GM21723 (cell line): ENCODE results near the gene GLYAT.
"Not testable (repeated sequence)": the region's sequence is repeated elsewhere in the genome, so short reads cannot be mapped to it uniquely, and the experiment has no call there.

Source experiments
- ATAC-seq: cut with Tn5 transposase; IDR thresholded peaks from one replicate; pipeline ENCODE4 v1.9.1; 2021; ENCODE audit warnings: mild to moderate bottlenecking, moderate library complexity; ENCODE audit not compliant: unreplicated experiment

The GLYAT gene

GRCh38 chr11:58744988-58745704 lies 13.4 kb upstream of the GLYAT start:
- ATAC-seq = no peak

DNA sequence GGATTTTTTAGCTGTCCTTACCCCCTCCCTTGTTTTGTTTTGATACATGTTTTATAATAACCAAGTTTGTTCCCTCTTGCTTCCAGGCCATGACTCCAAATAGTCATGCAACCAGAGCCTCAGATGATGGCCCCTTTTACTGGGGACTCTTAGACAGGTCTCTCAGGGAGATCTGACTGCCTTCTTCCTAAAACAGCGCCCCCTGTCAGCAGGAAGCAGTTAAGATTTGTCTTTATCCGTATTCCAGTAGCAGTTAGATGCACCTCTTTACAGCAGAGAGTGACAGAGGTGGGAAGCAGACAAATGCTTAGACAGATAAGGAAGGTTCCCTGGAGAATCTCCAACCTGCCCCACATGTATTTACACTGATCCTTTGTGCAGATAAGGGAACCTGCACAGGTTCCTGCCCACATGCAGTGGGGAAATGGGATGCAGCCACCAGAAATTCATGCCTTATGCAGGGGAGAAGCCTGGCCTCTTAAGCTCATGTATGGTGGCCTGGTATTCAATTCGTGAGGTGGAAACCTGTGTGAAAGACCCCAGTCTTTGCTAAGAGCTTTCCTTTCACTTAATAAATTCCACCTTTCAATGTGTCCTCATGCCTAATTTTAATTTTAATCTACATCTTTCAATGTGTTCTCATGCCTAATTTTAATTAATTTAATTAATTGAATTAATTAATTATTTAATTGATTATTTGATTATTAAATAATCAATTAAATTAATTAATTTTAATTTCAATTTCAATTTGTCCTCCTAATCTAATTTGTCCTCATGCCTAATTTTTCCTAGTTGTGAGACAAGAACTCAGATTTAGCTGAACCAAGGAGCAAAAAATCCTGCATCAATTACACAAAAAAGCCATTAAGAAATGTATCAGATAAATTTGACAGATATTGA lies 11.5 kb upstream of the GLYAT start:
- no peak for ATAC-seq

DNA sequence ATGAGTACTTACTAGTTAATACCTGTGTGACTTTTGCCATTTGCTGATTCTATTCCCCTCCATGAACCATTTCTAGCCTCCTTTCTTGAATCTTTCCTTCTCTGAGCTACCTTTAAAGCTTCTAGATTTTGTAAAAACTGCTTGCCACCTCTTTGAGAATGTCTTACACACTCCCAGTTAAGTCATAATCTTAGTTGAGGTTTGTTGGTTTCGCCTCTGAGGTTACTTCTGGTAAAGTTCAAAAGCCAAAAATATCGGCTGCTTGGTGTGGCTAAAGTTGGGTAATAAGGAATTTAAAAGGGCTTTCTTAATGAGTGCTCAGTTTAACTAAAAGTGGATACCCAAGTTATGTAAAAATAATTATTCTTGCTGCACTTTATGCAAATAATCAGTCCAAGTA lies 10.4 kb upstream of the GLYAT start:
- peak; percentile 86 for ATAC-seq

DNA sequence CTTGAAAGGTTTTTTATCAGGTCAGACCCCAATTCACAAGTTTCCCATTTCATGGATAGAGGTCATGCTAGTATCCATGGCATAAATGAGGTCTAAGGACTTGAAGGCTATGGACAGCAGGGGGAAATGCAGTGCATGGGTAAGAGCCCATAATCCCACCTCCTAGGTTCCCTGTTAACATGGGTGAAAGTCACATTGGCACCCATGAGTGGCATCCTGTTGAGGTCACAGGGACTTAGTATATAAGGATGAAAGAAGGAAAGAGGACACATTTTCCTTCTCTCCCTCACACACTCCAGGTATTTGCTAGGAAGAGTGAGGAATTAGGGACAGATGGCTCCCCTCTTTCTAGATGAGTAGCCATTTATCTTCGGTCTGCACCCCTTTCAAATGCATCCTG lies 9.4 kb upstream of the GLYAT start:
- no peak for ATAC-seq

GRCh38 chr11:58740447-58740846 lies 8.7 kb upstream of the GLYAT start:
- no peak for ATAC-seq

DNA sequence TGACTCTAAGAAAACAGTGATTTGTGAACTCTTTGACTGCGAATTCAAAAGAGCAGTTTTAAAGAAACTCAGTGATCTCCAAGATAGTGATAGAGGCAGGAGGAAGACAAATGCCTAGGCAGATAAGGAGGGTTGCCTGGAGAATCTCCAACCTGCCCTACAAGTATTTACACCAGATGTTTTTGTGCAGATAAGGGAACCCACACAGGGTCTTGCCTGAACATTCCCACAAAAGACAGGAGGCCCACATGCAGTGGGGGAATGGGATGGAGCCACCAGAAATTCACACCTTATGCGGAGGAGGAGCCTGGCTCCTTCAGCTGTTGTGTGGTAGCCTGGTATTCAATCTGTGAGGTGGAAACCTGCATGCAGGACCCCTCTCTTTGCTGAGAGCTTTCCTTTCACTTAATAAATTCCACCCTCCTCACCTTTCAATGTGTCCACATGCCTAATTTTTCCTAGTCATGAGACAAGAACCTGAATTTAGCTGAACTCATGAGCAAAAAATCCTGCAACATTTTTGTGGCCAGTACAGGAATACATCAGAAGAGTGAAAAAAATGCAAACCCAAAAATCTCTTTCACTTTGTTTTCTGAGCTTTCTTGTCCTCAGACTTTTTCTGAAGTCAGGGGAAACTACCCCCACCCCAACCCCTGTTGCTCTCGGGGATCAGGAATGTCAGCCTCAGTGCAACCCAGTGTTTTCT lies 8.1 kb upstream of the GLYAT start:
- no peak for ATAC-seq

- ATAC-seq = no peak
Measured at GRCh38 chr11:58734681-58735490, 3.1 kb upstream of the GLYAT start.

DNA sequence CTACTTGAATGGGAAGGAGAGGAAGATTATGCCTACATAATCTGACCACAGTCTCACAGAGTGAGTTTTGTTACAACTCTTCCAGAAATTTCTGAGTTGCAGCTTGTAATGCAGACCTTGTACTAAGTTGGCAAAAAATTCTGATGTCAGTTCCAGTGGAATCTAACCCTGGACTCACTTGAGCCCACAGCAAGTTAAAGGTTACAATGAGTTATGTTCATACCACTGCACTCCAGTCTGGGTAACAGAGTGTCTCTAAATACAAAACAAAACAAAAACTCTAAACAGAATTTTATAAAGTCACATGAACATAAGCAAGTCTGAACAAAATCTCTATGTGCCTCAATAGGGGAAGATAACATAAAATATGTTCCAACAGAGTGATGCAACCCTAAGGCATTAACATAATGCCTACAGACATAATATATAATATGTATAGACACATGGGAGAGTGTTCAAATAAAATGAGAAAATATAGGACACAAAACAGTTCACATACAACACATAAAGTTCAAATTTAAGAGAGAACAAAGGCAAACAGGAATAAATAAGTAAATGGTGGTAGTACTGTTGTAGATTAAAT lies 1.1 kb downstream of the GLYAT start:
- no peak for ATAC-seq

GRCh38 chr11:58727415-58727797 lies 4.3 kb downstream of the GLYAT start:
- no peak for ATAC-seq

DNA sequence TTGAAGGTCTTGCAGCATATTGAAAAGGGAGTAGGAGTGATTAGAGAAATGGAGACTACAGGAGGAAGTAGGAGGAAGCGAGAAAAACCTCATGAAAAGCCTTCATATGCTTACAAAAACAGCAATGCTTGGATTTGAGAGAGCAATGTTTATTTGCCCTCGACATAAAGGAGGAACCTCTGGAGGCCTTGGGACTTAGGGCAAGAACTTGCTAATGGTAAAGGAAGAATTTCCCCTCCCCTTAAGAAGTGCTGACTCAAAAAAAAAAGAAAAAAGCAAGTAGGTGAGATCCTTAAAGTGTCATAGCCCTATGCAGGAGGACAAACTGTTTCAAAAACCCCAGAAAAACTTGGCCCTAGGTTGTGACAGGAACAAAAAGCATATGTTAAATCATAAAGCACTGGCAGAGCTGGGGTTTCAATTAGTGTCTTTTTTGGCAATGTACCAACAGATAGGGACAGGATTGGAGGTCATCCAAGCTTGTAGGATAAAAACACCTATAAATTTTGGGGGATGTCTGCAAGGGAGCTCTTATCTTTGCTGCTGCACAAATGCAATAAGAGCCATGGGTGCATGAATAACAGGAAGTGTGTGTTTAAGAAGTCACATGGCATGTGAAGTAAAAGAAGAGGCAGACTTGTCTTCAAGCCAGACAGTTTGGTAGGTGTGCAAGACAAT lies 4.9 kb downstream of the GLYAT start:
- ATAC-seq = no peak

DNA sequence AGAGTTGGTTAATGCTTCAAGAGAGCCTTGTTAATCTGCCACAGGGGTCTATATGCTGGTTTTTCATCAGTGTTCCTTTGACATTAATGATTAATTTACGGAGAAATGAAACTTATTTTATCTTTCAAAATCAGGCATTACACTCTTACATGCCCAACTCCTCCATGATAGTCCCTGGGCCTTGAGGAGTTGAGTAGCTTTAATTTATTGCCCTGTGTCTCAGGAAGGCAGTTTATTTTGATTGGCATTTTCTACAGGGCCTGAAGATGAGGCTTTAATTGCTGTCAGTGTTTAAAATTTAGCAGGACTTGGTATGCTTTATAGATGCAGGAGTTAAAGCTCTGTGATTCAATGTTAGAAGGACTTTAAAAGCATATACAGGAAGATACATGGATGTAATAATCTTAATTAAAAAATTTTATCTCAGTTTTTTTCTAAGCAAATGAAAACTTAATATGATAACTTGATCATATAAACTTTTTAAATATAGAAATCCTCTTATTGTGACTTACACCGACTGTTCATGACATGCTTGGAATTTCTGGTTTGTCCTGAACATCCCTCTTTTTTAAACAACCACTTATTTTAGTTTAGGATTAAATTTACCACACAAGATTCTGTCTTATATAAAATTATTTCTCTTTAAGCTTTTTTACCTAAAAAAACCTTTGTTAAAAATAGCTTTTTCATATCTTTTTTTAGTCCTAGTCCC lies 12.2 kb downstream of the GLYAT start:
- ATAC-seq = no peak

DNA sequence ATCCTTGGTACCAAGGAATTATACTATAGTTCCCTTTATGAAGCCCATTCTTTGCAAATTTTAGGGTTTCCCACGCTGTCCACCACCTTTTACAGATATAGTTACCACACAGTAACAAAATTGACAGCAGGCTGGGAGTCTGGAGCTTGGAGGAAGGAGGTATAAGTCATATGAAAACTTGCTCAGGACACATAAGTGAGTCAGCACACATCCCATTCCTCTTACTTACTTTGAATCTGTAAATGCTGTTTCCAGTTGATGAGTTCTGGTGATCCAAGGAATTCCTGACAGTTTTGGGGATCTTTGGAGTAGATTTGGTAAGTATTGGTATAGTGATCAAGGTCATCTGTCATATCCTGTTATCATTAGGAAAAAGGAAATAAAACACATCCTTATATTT lies 19.2 kb downstream of the GLYAT start:
- ATAC-seq = no peak

DNA sequence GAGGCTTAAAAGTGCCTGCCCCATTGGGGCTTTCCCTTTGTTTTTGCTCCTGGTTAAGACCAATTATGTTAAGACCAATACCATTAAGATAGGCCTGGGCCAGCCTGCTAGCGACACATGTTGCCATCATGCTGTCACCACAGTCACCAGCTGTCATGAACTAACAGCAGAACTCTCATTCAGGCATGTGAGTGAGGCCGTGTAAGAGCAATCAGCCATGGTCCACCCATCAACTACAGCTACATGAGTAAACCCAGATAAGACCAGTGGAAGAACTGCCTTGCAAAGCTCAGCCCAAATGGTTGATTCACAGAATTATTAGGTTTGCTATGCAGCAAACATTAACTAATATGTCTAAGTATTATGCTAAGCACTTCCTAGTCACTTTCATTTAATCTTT lies 19.9 kb downstream of the GLYAT start:
- no peak for ATAC-seq

GRCh38 chr11:58707767-58708166 lies 24.0 kb downstream of the GLYAT start:
- ATAC-seq = no peak

- not testable (repeated sequence) for ATAC-seq
Measured at GRCh38 chr11:58696825-58697224, 34.9 kb downstream of the GLYAT start.

GRCh38 chr11:58693026-58693425 lies 38.7 kb downstream of the GLYAT start:
- ATAC-seq = no peak

GRCh38 chr11:58691675-58692074 lies 40.1 kb downstream of the GLYAT start:
- ATAC-seq = no peak

DNA sequence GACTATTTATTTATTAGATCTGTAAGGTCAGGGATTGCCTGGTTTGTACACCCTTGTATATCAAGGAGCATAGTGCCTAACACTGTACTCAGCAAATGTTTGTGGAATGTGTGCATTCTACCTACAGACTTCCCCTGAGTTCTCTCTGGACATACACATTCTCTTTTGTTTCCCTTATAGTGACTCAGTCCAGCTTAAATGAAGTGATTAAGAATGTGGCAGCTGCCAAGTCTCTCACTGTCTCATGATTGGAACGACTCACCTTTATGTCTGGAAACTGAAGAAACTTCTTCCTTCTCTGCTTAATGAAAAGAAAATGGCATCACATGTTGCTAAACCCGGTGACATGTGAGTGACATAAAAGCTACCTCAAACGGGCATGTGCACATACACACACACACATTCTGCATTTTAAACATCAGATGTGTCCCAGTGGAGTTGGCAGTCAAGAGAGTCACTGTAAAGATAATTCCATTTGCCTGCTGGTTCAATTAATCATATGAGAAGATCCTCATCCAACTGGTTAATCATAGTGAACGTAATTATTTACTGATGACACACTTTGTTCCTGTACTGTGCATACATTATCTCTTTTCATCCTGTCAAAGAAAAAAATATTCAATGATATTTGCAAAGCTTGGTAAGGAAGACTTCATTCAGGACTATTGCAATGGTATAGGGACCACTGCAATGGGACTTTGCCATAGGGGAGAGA lies 42.8 kb downstream of the GLYAT start:
- no peak for ATAC-seq
